Measurements from ENCODE around the gene PXN. TPM values are rescaled to one million over a fixed set of nuclear protein-coding genes. Genes with fewer than 3 reads are reported as not detected.

The PXN gene
- total RNA-seq, 4 donors from 2014 or later: 29.6 to 211 (median 41.2) TPM

- Histone ChIP-seq H3K9me3 (no peaks in the 10 kb centered on the region), H3K4me3 (no peak overlapping the region), H3K27me3 (no peaks in the 10 kb centered on the region), H3K36me3 (no peaks in the 10 kb centered on the region), H3K27ac (no peak overlapping the region), H3K4me1 (no peaks in the 10 kb centered on the region)
- no peak for DNase-seq
- no peak for TF ChIP-seq POLR2A (IDR thresholded peaks at IDR 0.05)
- TF ChIP-seq CTCF (IDR thresholded peaks at IDR 0.05): no peak
- intact Hi-C loops (cut with DNase I; ENCODE audit: low total_unique reads): no loop called here
These were observed 90.5 kb downstream of the PXN start for GRCh38 chr12:120175062-120175461.

- Histone ChIP-seq H3K4me3 (no peak overlapping the region), H3K4me1 (no peaks in the 10 kb centered on the region), H3K9me3 (no peaks in the 10 kb centered on the region), H3K36me3 (no peaks in the 10 kb centered on the region), H3K27me3 (no peaks in the 10 kb centered on the region), H3K27ac (no peak overlapping the region)
- intact Hi-C loops (cut with DNase I; ENCODE audit: low total_unique reads): no loop called here
- no peak for TF ChIP-seq POLR2A (IDR thresholded peaks at IDR 0.05)
- no peak for TF ChIP-seq CTCF (IDR thresholded peaks at IDR 0.05)
- no peak for DNase-seq
These were observed 93.5 kb downstream of the PXN start for GRCh38 chr12:120172053-120172452.

DNA sequence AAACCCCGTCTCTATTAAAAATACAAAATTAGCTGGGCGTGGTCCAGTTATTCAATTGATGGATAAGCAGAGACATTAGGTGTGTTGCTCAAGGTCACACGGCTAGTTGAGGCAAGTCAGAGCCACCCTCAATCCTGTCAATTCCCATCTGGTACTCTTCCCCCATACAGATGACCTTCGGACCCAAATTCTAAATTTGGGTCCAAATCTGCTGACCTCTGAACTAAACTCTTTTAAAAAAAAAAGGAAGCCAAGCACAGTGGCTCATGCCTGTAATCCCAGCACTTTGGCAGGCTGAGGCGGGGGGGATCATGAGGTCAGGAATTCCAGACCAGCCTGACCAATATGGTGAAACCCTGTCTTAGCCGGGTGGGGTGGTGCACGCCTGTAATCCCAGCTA, 94.9 kb downstream of the PXN start:
- Histone ChIP-seq H3K27ac (no peak overlapping the region), H3K9me3 (no peaks in the 10 kb centered on the region), H3K4me3 (no peak overlapping the region), H3K36me3 (no peaks in the 10 kb centered on the region), H3K27me3 (no peaks in the 10 kb centered on the region), H3K4me1 (no peaks in the 10 kb centered on the region)
- intact Hi-C loops (cut with DNase I; ENCODE audit: low total_unique reads): no loop called here
- no peak for DNase-seq
- TF ChIP-seq CTCF (IDR thresholded peaks at IDR 0.05) (no peak), POLR2A (IDR thresholded peaks at IDR 0.05) (no peak)

DNA sequence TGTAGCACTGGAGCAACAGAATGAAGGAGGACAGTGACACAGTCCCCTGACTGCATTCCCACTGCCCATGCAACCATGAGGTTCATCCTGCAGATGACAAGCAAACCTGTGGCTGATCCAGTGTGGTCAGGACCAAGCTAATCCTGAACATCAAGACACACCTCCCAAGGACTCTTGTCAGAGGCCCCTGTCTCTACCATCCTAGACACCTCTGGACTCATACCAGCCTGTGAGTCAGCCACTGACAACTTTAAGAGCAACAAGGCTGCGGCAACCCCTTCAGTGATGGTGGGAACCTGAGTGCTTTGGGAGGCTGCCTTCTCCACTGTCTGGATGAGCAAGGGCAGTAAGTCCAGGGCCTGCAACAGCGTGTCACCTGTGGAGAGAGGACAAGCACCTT, 95.6 kb downstream of the PXN start:
- no peak overlapping the region for H3K4me3 ChIP-seq
- H3K36me3 ChIP-seq: no peaks in the 10 kb centered on the region
- H3K27ac ChIP-seq: no peak overlapping the region
- intact Hi-C loops (cut with DNase I; ENCODE audit: low total_unique reads): no loop called here
- H3K4me1 ChIP-seq: no peaks in the 10 kb centered on the region
- TF ChIP-seq POLR2A (IDR thresholded peaks at IDR 0.05): no peak
- TF ChIP-seq CTCF (IDR thresholded peaks at IDR 0.05): no peak
- H3K9me3 ChIP-seq: no peaks in the 10 kb centered on the region
- no peak for DNase-seq
- H3K27me3 ChIP-seq: no peaks in the 10 kb centered on the region

DNA sequence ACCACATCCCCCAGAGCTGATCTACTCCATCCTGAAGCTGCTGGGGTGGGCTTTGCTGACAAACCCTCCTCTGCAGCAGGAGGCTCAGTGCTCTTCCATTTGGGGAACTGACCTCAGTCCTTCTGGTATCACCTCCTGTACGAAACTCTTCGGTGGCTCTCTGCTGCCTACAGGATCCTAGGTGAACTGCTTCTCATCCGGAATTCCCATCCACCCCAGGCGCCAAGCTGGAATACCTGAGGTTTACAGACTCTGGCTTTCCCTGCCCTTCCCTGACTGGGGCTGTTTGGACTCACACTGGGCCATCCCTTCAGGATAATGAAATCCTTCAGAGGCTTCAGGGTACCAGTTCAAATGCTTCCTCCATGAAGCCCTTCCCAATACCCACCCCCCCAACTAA, 97.2 kb downstream of the PXN start:
- intact Hi-C loops (cut with DNase I; ENCODE audit: low total_unique reads): no loop called here
- H3K9me3 ChIP-seq: no peaks in the 10 kb centered on the region
- H3K4me3 ChIP-seq: no peak overlapping the region
- H3K27me3 ChIP-seq: no peaks in the 10 kb centered on the region
- DNase-seq: no peak
- no peak overlapping the region for H3K27ac ChIP-seq
- no peaks in the 10 kb centered on the region for H3K36me3 ChIP-seq
- TF ChIP-seq POLR2A (IDR thresholded peaks at IDR 0.05) (no peak), CTCF (IDR thresholded peaks at IDR 0.05) (no peak)
- H3K4me1 ChIP-seq: no peaks in the 10 kb centered on the region
